Parathyroid adenoma (tissue), 2 donors: Measurements from ENCODE around the gene SMTNL1.

ENCODE experiments used
- H2AFZ ChIP-seq: fragments of 300-600 bp; sonication (generic); one replicate; pipeline ENCODE4 v1.7.0; 2017; ENCODE audit warnings: antibody characterized with exemption, mild to moderate bottlenecking
- H3K27ac ChIP-seq: fragments of 300-600 bp; sonication (generic); one replicate; pipeline ENCODE4 v1.7.0; 2017
- H3K27me3 ChIP-seq: fragments of 300-600 bp; sonication (generic); one replicate; pipeline ENCODE4 v1.7.0; 2017; ENCODE audit warnings: low read length; ENCODE audit not compliant: control insufficient read depth, insufficient read depth
- H3K36me3 ChIP-seq: fragments of 300-600 bp; sonication (generic); one replicate; pipeline ENCODE4 v1.7.0; 2017; ENCODE audit warnings: low read length; ENCODE audit not compliant: control insufficient read depth, insufficient read depth
- H3K4me1 ChIP-seq: fragments of 300-600 bp; sonication (generic); one replicate; pipeline ENCODE4 v1.7.0; 2017; ENCODE audit warnings: control low read depth
- H3K4me2 ChIP-seq: fragments of 300-600 bp; sonication (generic); one replicate; pipeline ENCODE4 v1.7.0; 2017; ENCODE audit warnings: low read length
- H3K4me3 ChIP-seq: fragments of 300-600 bp; sonication (generic); one replicate; pipeline ENCODE4 v1.7.0; 2017; ENCODE audit warnings: low read depth, low read length
- H3K79me2 ChIP-seq: fragments of 300-600 bp; sonication (generic); one replicate; pipeline ENCODE4 v1.7.0; 2017; ENCODE audit warnings: control low read depth
- H3K9ac ChIP-seq: fragments of 300-600 bp; sonication (generic); one replicate; pipeline ENCODE4 v1.7.0; 2017; ENCODE audit warnings: mild to moderate bottlenecking
- H3K9me3 ChIP-seq: fragments of 300-600 bp; sonication (generic); one replicate; pipeline ENCODE4 v1.7.0; 2017; ENCODE audit warnings: low read length; ENCODE audit not compliant: control insufficient read depth
- TF ChIP-seq, protein P1 (sequence below): fragments of 300-600 bp; sonication (generic); IDR thresholded peaks from one replicate; pipeline ENCODE4 v1.7.0; 2017; ENCODE audit warnings: antibody characterized with exemption, mild to moderate bottlenecking
- donor health status: primary hyperparathyroidism.

SMTNL1 gene

DNA sequence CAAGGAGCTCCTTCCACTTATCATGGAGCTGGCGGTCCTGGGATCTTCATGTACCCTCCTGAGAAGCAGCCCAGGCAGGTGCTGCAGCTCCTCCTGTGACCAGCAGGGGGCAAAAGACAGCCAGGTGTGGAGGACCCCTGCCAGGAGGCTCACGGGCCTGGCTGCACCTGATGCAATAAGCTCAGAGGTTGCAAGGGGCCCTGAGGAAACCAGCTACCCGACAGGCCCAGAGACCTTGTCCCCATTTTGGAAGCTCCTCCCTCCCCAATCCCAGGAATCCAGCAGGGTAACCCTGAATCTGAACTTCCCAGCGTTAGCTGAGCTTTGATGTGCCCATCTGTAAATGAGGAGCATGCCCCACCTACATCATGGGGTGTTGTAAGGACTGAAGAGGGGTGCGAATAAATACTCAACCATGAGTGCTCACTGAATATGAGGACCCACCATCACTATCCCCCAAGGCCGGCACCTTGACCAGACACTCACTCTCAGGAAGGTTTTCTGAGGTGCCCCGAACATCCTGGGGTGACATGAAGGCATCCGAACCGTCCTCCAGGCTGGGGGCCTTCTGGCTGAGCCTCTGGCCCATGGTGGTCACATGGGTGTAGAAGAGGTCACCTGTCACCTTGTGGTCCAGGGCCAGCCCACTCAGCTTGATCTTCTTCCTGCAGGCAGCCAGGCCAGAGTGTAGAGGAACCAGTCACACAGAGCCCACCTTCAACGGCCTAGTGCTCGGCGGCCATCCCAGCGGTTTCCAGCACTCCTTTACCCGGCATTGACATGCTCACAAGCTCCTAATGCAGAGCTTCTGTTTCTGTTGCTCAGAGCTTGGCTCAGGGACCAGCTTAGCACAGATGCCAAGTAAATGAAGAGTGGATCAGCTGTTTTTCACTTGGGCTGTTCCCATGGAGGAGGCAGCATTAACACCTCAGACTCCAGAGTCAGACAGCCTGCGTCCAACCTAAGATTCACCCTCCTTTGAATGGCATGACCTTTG, 43.6 kb upstream of the SMTNL1 start:
- Histone ChIP-seq H3K4me3 (no peak overlapping the region), H3K9ac (no peak overlapping the region), H2AFZ (no peak overlapping the region), H3K4me2 (no peak overlapping the region), H3K79me2 (no peaks in the 10 kb centered on the region), H3K36me3 (no peaks in the 10 kb centered on the region), H3K4me1 (no peaks in the 10 kb centered on the region), H3K27ac (no peak overlapping the region), H3K27me3 (no peaks in the 10 kb centered on the region), H3K9me3 (no peaks in the 10 kb centered on the region)
- TF ChIP-seq, protein P1, sequence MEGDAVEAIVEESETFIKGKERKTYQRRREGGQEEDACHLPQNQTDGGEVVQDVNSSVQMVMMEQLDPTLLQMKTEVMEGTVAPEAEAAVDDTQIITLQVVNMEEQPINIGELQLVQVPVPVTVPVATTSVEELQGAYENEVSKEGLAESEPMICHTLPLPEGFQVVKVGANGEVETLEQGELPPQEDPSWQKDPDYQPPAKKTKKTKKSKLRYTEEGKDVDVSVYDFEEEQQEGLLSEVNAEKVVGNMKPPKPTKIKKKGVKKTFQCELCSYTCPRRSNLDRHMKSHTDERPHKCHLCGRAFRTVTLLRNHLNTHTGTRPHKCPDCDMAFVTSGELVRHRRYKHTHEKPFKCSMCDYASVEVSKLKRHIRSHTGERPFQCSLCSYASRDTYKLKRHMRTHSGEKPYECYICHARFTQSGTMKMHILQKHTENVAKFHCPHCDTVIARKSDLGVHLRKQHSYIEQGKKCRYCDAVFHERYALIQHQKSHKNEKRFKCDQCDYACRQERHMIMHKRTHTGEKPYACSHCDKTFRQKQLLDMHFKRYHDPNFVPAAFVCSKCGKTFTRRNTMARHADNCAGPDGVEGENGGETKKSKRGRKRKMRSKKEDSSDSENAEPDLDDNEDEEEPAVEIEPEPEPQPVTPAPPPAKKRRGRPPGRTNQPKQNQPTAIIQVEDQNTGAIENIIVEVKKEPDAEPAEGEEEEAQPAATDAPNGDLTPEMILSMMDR: peak; percentile 66

DNA sequence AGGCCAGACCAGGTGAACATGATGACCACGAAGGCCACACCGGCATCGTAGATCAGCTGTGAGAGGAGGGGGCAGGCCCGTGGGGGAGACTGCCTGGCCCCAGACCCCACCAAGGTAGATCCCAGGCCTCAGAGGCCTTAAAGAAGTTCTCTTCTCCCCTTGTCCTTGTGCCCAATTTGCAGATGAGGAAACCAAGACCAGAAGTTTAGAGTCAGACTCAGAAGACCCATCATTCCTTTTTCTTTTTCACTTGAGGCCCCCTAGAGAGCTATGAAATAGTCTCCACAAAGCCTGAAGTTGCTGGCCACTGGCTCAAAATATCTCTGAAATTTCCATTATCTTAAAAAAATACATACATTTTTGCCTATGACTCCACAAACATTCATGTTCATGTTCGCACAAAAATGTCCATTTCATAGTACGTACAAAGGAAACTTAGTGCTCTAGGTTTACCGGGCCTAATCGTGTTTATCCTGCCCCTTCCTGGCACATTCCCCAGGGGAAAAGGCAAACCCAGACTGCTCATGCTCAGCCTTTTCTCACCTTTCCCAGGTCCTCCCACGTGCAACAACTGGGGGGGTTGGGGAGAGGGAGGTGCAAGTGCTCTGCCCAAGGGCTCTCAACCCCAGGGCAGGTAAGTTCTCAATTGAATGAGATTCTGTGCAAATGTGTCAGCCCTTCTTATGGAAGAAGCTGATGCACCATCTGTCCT, 41.1 kb upstream of the SMTNL1 start:
- Histone ChIP-seq H3K9ac (no peak overlapping the region), H3K79me2 (no peaks in the 10 kb centered on the region), H3K4me2 (no peak overlapping the region), H3K27me3 (no peaks in the 10 kb centered on the region), H3K4me3 (no peak overlapping the region), H3K36me3 (no peaks in the 10 kb centered on the region), H3K9me3 (no peaks in the 10 kb centered on the region), H3K4me1 (peaks cover 2% of the 10 kb centered on the region), H2AFZ (no peak overlapping the region), H3K27ac (no peak overlapping the region)
- TF ChIP-seq, protein P1: no peak

DNA sequence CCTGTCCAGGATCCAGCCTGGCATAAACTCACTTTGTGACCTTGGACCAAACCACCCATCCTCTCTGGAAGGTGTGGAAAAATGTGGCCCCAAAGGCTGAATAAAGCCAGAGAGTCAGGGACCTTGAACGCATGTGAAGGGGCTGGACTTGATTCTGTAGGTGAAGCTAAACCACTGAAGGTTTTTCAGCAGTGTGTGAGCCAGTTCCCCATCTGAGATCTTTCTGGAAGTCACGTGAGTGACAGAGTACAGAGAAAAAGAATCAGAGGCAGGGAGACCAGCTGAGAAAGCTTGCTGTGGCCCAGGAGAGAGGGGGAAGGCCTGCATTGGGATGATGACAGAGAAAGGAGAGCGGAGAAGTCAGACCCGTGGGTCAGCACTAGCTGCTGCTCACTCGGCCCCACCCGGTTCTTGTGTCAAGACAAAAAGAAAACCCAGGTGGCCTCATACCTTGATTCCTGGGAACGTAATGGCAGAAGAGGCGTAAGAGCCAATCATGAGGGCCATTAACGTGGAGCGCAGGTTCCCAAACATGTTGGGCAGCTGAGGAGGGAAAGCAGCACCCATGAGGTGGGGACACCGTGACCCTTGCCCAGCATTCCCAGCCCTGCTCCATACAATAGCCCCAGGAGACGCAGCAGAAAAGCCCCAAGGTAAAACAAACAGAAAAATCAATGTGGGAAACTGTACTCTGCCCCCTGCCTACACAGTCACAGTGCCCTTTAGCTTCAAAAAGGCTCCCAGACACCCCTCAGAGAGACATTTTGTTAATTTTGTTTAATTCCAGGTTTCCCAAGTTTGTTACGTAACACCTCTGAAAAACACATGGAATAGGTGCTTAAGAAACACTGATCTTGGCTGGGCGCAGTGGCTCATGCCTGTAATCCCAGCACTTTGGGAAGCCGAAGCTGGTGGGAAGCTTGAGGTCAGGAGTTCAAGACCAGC, 39.8 kb upstream of the SMTNL1 start:
- Histone ChIP-seq H3K27me3 (no peaks in the 10 kb centered on the region), H3K9me3 (no peaks in the 10 kb centered on the region), H3K9ac (no peak overlapping the region), H3K4me3 (no peak overlapping the region), H3K4me1 (peaks cover 2% of the 10 kb centered on the region), H3K79me2 (no peaks in the 10 kb centered on the region), H3K36me3 (no peaks in the 10 kb centered on the region), H3K4me2 (no peak overlapping the region), H2AFZ (no peak overlapping the region), H3K27ac (no peak overlapping the region)
- TF ChIP-seq, protein P1: no peak

DNA sequence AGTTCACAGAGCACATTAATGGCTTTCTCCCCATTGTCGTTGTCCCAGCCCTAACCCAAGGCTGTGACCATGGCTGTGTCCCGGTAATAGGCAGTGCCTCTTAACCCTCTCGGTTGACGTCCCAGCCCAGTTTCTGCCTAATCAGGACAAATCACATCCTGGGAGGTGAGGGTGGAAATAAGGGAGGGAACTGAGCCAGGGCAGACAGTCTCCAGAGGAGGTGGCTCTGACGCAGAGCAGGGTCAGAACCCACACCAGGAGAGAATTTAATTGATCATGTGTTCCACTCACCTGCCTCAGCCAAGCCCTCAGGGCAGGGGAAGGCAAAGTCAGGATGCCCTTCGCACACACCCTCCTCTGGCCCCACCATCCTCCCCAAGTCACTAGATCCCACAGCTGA, 38.9 kb upstream of the SMTNL1 start:
- Histone ChIP-seq H3K4me3 (no peak overlapping the region), H3K36me3 (no peaks in the 10 kb centered on the region), H3K27me3 (no peaks in the 10 kb centered on the region), H3K27ac (no peak overlapping the region), H3K4me1 (peaks cover 2% of the 10 kb centered on the region), H2AFZ (no peak overlapping the region), H3K9me3 (no peaks in the 10 kb centered on the region), H3K4me2 (no peak overlapping the region), H3K79me2 (no peaks in the 10 kb centered on the region), H3K9ac (no peak overlapping the region)
- TF ChIP-seq, protein P1: no peak
